DLD1 (cell line): ENCODE results near the gene BCO2.
"Not testable (repeated sequence)": the region's sequence is repeated elsewhere in the genome, so short reads cannot be mapped to it uniquely, and the experiment has no call there.

Experiments used
- in situ Hi-C: cut with HindIII; loops from 2 replicates; pipeline ENCODE4 v1.10.0; 2017; ENCODE audit warnings: low sequenced_read_pairs

Gene BCO2, protein sequence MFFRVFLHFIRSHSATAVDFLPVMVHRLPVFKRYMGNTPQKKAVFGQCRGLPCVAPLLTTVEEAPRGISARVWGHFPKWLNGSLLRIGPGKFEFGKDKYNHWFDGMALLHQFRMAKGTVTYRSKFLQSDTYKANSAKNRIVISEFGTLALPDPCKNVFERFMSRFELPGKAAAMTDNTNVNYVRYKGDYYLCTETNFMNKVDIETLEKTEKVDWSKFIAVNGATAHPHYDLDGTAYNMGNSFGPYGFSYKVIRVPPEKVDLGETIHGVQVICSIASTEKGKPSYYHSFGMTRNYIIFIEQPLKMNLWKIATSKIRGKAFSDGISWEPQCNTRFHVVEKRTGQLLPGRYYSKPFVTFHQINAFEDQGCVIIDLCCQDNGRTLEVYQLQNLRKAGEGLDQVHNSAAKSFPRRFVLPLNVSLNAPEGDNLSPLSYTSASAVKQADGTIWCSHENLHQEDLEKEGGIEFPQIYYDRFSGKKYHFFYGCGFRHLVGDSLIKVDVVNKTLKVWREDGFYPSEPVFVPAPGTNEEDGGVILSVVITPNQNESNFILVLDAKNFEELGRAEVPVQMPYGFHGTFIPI

DNA sequence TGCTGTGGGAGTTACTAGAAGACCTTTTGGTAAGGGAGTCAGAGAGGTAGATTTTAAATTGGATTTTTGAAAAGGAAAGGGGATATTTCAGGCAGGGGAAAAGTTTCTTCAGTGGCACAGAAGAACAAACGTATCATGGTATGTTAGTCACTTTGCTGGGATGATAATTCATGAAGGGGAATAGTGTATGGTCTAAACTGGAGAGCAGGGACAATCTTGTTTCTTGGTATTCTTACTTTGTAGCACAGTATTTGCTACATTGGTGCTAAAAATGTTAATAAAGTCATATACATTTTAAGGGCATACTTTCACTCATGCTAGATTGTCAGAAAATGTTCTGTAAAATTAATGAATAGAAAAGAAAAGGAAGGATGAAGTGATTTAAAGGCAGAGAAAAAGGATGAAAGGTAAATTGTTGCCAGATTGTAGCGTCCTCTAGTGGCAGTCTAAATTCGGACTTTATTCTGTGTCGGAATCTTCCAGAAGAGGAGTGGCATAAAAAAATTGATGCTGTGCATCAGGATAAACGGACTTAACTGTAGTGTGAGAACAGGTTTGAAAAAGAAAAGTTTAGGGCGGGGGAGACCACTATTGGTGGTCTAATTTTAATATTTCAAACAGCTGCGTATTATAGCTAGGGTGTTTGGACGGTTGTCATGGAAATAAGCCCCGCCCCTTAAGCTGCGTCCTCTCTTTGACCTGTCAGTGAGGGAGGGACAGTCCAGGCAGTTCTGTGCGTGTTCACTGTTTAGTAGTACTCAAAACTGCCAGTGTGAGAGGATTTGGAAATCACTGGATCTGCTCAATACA lies at the start of gene BCO2:
BCO2 (plus strand) TSS at position 724 of the 810 bp plus-strand sequence. CDS start 90 bp downstream, outside the sequence.
- in situ Hi-C loops = no loop called here

DNA sequence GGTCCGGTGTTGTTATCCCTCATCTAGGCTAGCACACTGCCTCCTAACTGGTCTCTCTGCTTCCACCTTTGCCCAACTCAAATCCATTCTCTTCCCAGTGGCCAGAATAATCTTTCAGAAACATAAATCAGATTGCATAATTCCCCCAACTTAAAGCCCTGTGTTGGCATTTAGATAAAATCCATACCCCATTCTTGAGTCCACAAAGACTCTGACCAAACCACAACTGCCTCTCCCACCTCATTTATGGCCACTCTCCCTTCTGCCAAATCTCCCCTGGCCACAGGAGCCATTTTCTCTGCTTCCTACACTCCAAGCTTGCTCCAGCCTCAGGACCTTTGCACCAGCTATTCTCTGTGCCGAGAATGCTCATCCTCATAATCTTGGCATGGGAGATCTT lies 48.3 kb upstream of the BCO2 start:
- in situ Hi-C loops = no loop called here

DNA sequence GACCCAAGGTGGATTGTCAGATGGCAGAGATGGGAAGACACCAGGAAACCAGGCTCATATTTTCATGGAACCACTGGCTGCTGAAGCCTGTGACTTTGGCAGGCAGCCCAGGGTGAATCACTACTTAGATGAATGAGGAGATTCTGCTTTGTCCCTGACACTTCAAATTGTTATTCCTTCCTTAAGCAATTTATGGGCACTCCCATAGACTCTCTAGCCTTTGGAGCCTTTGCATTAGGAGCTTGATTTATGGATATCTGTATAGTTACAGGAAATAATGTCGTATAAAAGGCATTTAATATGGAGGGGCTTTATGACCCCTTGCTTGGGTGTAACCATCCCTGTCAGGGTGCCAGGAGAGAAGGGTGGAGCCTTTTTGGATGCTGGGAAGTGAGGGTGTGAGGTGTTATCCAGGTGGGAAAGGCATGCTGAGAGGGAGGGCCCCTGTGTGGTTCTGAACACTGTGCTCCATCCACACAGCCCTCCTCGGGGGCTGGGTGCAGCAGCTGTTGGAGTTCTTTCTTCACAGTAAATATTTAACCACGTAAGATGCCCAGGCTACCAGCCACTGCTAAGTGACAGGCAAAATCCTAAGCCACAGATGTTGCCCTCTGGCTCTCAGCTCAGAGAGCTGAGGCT lies 46.7 kb upstream of the BCO2 start:
- in situ Hi-C loops = no loop called here

DNA sequence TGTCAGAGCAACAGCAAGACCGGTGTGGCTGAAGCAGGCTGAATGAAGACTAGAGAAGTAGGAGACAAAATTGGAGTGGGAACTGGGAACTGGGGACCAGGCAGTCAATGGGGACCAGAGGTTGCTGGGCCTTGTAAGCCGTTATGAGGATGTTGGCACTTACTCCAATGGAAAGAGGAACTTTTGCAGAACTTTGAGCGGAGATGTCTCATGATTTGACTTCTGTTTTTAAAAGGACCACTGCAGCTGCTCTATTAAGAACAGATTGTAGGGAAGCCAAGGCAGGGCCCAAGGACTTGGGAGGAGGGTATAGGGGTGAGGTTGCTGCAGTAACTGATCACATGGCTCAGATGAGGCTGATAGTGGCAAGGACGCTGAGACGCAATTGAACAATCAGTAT lies 45.7 kb upstream of the BCO2 start:
- in situ Hi-C loops = no loop called here

DNA sequence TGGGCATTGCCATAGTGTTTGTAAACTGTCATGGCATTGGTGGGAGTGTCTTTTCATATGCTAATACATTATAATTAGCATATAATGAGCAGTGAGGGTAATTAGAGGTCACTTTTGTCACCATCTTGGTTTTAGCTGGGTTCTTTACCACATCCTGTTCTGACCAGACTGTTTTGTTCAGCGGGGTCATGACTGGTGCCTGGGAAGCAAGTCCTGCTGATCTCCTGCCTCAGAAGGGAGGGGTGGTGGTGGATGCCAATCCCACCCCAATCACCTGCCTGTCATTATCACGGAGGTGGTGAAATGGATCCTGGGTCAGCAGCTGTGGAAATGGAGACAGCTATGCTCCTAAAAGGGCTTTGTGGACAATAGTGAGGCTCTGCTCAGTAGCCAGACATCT lies 42.6 kb upstream of the BCO2 start:
- in situ Hi-C loops = no loop called here

DNA sequence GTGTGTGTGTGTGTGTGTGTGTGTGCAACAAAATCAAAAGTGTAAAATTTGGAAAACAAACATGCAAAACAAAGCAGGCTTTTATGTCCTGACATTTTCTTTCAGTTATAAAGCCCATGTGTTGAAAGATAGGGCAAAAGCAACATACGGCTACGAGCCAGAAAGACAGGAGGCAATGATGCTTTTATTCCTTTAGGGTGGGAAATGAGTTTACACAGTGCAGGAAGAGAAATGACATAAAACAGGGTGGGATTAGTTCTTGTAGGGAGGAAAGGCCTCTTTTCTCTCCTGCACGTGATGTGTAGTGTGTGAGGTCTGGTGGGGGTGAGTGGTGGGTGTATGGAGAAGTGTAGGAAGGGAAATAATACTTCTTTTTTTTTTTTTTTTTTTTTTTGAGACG lies 40.8 kb upstream of the BCO2 start:
- in situ Hi-C loops = no loop called here

DNA sequence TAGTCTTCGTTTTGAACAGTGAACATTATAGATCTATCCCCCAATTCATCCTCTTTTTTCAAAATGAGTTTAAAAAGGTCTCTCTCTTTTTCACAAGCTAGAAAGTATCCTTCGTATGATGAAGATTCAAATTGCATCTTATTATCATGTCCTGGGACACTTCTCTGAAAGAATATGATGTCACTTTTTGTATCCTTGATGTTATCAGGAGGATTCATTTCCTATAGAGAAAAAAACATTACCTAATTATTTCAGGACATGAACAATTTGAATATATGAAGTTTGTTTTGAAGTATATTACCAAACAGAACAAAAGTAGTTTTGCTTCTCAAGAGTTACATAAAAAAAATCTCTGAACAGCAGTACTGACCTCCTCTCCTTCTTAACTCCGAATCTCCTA lies 31.7 kb upstream of the BCO2 start:
- in situ Hi-C loops = no loop called here

DNA sequence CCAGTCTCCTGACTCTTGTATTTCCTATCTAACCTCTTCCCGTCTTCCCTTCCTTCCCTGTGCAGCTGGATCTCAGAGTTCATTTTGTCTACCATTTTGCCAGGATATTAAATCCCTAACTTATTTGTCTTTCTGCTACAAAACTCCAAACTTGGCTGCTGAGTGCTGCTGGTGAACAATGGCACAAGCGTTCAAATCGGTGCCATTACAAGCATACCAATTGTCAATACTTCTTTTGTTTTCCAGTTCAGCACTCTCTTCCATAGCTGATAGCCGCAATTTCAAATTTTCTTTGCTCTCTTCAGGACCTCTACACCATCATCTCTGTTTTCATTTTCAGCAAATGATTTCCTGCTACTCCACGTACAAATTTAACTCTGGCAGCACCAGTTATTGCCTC lies 24.8 kb upstream of the BCO2 start:
- in situ Hi-C loops = no loop called here

DNA sequence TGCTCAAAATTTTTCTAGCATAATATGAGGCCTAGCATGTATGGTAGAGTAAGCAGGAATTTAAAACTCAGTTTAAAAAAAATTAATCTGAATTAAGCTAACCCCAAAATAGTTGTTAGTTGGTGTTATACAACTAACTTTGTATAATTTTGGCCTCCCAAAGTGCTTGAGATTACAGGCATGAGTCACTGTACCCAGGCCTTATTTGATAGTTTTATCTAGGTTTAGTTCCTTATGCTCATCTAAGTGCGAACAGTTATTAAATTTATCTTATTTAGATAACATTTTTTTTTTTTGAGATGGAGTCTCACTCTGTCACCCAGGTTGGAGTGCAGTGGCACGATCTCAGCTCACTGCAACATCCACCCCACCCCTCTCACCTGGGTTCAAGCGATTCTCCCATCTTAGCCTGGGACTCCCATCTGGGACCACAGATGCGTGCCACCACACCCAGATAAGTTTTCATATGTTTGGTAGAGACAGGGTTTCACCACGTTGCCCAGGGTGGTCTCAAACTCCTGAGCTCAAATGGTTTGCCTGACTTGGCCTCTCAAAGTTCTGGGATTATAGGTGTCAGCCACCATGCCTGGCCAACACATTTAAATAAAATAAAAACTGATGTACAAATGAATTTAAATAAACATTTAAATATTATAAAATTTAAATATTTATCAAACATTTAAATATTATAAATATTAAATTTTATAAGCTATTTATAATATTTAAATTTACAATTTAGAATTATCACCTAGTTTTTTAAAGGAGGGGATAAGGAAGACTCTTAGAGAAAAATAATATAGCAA lies 19.0 kb upstream of the BCO2 start:
- in situ Hi-C loops = no loop called here

DNA sequence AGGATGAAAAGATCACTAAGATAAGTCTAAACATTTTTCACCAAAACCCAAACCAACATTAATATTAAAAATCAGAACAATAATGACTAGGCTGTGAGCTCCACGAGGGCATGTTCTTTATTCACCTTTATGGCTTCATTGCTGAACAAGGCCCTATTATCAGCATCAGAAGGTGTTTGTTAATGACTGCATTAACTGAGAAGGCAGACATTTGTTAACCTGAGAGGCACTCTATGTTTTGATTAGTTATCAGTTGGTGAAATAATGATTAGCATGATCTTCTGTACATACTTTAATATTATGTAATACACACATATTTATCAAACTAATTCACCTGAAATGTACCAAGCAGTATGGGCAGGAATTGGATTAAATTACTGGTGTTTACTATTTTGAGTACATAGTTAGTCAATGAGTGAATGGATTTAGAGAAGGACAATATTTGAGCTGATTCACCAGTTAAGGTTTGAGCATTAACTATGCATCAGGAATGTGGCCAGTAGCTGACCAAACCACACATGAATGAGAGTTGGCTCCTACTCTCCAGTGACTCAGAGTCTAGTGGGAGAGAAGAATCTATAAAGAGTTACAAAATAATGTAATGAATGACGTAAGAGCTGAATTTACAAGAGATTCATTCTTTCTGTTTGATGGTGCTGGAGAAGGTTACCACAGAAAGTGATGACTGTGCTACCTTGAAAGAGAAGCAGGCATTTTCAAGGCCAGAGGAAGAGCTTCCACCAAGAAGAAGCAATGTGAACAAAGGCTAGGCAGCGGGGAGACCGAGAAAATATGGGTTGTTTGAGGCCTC lies 18.2 kb upstream of the BCO2 start:
- in situ Hi-C loops = no loop called here

DNA sequence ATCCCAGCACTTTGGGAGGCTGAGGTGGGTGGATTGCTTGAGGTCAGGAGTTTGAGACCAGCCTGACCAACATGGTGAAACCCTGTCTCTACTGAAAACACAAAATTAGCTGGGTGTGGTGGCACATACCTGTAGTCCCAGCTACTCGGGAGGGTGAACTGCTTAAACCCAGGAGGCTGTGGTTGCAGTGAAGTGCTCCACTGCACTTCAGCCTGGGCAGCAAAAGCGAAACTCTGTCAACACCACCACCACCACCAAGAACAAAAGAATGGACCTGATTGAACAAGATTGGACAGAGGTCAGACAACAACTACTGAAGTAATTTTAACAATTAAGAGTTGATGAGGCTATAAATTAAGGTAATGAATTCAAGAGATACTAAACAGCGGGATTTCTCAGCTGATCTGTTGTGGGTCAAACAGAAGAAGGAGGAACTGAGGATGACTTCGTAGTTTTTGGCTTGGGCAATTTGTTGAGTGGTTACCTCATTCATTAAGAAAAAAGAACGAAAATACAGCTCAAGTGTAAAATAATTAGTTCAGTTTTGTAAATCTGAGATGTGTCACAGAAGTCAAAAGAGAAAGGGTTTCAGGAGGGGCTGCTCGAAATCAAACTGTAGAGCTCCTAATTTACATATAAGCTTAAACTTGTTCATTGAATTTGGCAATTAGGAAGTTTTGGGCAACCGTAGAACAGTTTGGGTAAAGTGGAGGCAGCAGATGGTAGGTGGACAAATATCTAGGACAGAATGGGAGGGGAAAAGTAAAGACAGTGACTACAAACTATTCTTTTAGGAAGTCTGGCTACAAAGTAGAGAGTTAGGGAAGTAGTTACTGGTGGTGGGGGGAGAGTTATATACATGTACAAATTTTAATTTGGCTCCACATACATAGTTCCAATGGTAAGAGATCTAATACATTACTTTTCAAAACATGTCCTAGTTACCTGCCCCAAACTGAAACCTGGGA lies 15.9 kb upstream of the BCO2 start:
- in situ Hi-C loops = no loop called here

DNA sequence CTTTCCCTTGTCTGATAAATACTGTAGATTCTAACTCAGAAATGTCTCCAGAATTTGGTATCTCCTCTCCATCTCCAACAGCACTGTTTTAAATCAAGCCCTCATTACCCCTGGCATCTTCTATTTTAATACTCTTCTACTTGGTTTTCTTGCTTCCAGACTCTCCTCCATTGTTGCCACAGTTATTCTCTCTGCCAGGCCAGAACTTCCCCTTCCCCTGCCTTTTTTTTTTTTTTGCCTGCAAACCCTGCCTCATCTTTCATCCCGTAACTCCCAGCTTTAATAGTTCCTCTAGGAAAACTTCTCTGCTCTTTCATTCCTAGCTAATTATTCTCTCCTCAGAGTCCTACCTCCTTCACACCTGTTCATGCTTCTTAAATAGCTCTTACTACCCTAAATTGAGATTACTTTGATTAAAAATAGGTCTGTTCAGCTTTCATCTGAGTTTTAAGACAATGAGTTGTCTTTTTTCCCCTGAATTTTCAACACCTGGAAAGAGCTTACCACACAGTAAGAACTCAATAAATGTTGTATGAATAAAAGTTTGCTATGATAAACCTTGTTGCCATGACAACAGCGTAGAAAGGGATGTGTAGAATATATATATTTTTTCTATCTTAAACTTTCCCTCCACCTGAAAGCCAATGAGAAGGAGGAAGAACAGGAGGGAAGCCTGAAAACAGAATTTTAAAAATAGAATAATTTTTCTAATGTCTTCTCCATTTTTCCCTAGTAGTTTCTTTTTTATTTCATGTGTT lies 15.0 kb upstream of the BCO2 start:
- in situ Hi-C loops = no loop called here

DNA sequence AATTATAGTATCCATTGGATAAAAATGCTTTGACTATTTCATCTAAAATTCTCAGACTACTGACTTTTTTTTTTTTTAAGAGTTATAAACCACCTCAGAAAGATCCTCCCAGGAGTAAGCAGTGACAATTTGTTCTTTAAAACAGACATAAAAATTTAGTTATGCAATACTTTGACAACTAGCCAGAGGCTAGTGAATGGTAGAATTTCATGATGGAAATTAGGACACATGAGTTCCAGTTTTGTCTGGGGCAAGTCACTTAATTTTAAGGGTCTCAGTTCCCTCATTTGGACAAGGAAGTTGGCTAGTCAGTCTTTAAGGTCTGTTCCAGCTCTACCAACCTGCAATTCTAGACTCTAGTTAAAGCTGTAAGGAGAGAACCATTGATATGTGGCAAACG lies 14.3 kb upstream of the BCO2 start:
- in situ Hi-C loops = no loop called here

DNA sequence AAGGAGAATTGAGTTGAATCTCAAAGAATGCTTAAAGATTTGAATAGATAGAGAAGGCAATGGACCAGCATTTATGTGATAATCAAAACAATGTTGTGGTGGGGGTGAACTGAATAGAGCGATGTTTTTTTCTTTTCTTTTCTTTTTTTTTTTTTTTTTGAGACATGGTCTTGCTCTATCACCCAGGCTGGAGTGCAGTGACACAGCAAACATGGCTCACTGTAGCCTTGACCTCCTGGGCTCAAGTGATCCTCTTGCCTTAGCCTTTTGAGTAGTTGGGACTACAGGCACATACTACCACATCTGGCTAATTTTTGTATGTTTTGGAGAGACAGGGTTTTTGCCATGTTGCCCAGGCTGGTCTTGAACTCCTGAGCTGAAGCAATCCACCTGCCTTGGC lies 13.1 kb upstream of the BCO2 start:
- in situ Hi-C loops = not testable (repeated sequence)

DNA sequence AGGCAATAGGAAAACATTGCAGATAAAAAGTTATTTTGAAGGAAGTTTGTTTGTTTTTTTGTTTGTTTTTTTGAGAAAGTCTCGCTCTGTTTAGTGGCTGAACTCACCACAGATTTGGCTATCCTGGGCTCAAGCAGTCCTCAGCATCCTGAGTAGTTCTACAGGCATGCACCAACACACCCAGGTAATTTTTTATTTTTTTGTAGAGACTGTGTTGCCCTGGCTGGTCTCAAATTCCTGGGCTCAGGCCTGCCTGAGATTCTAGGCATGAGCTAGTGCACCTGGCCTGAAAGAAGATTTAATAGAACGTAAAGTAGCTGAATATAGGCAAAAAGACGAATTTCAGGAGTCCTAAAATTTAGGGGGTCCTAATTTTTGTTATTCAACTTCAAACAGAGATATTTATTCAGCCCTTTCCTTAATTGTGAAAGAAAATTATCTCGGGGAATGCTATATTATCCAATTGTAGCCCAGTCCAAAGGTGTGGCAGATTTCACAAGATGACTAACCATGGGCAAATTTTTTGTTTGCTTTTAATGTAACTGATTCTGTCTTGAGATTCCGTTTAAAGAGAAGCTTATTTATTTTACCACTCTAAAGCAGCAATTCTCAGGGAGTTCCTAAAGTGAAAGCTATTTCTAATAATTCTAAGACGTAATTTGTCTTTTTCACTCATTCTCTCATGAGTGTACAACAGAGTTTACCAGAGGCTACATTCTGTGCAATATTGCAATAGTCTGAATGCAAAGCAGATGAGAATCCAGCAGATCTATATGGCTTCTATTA lies 12.4 kb upstream of the BCO2 start:
- in situ Hi-C loops = no loop called here

DNA sequence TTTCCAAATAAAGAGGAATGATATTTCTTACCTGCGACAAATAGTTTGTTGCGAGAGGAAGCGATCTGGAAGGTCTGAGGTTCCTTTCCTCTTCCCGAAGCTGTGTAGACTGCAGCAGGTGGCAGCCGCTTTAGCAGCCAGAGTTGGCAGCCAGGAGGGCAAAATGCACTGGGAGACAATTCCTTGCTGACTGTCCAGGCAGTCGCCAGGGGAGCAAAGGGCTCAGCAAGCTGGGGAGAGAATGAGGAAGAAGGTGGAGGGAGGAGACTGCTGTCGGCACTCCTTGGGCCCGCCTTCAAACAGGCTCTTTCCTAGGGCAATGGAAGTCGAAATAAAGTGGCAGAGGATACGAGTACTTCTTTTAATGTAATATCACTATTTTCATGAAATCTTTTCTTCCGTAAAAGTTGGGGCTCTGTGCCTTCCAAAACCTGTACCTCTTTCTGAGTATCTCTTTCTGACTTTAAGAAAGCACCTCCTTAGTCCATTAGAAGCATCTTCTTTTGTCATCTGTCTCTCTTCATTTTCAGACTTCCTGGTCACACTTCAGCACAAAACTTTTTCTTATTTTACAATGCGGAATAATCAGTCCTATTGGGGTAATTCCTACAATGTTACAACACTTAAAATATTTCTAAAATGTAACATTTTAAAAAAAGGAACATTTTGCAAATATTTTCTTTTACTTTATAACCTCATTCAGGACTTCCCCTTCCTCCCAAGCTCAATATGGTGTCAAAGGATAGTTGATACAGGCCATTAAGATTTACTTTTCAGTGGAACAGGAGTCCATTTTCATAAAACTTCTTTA lies 11.2 kb upstream of the BCO2 start, which contains the start of gene IL18:
IL18 (minus strand) TSS at position 220 of the 811 bp plus-strand sequence. CDS start 9,041 bp downstream, outside the sequence.
- in situ Hi-C loops = no loop called here
